ENCODE data around the gene TSPAN4.

The TSPAN4 gene

DNA sequence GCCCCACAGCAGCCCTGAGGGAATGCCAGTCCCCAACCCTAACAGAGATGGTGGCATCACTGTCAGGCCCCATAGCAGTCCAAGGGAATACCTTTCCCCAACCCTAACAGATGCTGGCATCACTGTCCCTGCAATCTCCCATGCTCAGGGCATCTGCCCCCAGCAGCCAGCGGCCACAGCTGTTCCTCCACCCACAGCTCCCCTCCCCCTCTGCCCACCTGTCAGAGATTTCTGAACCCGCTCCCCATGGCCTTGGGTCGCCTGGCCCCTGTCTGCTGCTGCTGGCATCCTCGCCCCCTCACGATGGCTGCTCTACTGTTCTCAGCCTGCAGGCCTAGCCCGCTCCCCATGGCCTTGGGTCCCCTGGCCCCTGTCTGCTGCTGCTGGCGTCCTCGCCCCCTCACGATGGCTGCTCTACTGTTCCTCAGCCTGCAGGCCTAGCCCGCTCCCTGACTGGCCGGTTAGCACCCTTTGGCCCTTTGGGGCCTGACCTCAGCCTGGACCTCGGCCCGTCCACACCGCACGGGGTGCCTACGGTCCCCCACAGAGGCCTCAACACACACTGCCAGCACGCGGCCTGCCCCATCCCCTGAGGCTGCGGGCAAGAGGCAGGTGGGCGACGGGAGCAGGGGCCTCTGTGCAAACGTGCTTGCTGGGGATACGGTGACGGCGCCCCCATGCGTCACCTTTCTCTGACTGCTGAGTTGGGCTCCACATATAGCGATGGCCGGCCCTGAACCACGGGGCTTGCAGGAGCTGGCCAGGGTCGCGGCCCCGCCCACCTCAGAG, 47.2 kb downstream of the TSPAN4 start:
- Histone ChIP-seq H3K4me2 (no peak overlapping the region), H3K27ac (no peak overlapping the region), H3K79me2 (ENCODE audit: insufficient read depth, low read depth) (no peaks in the 10 kb centered on the region), H2AFZ (ENCODE audit: low read depth) (no peak overlapping the region), H3K36me3 (ENCODE audit: insufficient read depth) (no peaks in the 10 kb centered on the region), H3K4me3 (IDR thresholded peaks at IDR 0.05; ENCODE audit: insufficient read depth, low read depth, low read length) (no peak overlapping the region), H3K27me3 (ENCODE audit: insufficient read depth, low read depth) (no peaks in the 10 kb centered on the region), H4K20me1 (ENCODE audit: insufficient read depth) (no peaks in the 10 kb centered on the region), H3K9ac (no peak overlapping the region), H3K4me1 (ENCODE audit: low read depth, poor library complexity, severe bottlenecking) (no peaks in the 10 kb centered on the region)
- TF ChIP-seq, protein P1, sequence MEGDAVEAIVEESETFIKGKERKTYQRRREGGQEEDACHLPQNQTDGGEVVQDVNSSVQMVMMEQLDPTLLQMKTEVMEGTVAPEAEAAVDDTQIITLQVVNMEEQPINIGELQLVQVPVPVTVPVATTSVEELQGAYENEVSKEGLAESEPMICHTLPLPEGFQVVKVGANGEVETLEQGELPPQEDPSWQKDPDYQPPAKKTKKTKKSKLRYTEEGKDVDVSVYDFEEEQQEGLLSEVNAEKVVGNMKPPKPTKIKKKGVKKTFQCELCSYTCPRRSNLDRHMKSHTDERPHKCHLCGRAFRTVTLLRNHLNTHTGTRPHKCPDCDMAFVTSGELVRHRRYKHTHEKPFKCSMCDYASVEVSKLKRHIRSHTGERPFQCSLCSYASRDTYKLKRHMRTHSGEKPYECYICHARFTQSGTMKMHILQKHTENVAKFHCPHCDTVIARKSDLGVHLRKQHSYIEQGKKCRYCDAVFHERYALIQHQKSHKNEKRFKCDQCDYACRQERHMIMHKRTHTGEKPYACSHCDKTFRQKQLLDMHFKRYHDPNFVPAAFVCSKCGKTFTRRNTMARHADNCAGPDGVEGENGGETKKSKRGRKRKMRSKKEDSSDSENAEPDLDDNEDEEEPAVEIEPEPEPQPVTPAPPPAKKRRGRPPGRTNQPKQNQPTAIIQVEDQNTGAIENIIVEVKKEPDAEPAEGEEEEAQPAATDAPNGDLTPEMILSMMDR (conservative IDR thresholded peaks at IDR 0.05; ENCODE audit: low read depth, low read length), result no peak

DNA sequence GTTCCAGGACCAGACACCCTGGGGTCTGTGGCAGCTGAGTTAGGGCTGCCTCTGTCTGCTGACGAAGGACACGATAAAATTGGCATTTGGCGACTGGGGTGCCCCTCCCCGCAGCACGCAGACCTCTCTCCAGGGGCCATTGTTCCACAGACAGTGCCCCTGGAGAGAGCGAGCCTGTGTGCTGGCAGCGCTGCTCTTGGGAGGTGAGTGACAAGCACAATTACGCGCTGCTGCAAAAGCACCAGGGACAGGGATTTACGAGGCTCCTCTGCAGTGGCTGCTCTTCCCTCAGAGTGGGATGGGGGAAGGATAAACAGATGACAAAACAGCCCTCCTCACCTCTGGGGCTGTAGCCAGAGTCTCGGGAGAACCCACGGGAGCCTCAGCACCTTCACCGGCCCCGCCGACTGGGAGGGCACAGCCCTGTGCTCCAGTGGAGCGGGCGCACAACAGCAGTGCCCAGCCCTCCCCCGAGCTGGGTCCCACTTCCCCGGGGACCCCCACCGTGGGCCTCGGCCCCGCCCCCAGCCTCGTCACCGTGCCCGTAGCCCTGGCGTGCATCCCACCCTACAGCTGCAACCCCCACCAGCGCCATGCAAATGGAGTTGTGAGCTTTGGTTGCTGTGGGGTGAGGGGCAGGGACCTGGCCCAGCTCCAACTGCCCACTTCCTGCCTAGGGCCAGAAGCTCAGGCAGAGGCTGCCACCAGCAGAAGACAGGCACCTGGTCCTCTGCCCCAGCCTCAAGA, 48.3 kb downstream of the TSPAN4 start:
- H3K36me3 ChIP-seq (ENCODE audit: insufficient read depth), result no peaks in the 10 kb centered on the region

DNA sequence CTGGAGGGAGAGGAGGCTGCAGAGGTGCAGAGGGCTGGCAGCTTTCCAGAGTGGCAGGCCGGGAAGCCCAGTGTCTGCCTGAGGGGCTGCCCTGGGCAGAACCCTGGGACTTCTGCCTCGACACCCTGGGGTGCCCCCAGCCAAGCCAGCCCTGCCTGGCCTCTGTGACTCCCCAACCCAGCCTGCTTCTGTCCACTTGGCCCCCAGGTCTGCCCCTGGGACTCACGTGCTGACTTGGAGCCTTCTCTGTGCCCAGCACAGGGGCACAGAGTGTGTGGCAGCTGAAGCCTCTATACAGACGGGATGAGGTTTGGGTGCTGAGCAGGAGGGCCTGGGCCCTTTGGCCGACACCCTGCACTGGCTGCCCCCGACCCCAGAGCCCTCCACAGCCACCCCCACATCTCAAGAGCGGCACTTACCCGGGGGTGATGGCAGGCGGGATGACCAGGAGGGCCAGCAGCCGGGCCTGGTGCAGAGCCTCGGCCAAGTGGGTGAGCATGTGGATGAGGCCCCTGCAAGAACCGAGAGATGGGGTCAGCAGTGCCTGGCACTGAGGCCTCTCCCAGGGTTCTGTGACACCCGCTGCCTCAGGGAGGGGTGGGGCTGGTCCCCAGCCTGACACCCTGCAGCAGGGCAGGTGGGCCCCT, 50.5 kb downstream of the TSPAN4 start:
- Histone ChIP-seq H3K27me3 (ENCODE audit: insufficient read depth, low read depth) (no peaks in the 10 kb centered on the region), H3K9ac (no peak overlapping the region), H3K27ac (no peak overlapping the region), H3K4me1 (ENCODE audit: low read depth, poor library complexity, severe bottlenecking) (no peaks in the 10 kb centered on the region), H3K4me2 (no peak overlapping the region), H3K79me2 (ENCODE audit: insufficient read depth, low read depth) (no peaks in the 10 kb centered on the region), H2AFZ (ENCODE audit: low read depth) (no peak overlapping the region), H4K20me1 (ENCODE audit: insufficient read depth) (no peaks in the 10 kb centered on the region), H3K4me3 (IDR thresholded peaks at IDR 0.05; ENCODE audit: insufficient read depth, low read depth, low read length) (no peak overlapping the region), H3K36me3 (ENCODE audit: insufficient read depth) (no peaks in the 10 kb centered on the region)
- TF ChIP-seq, protein P1 (conservative IDR thresholded peaks at IDR 0.05; ENCODE audit: low read depth, low read length), result no peak

More for the DNA sequence above, 48.3 kb downstream of the TSPAN4 start:
- H4K20me1 ChIP-seq (ENCODE audit: insufficient read depth), result no peaks in the 10 kb centered on the region
- no peak overlapping the region for H3K4me3 ChIP-seq (IDR thresholded peaks at IDR 0.05; ENCODE audit: insufficient read depth, low read depth, low read length)
- H2AFZ ChIP-seq (ENCODE audit: low read depth), result no peak overlapping the region
- no peak overlapping the region for H3K27ac ChIP-seq
- no peaks in the 10 kb centered on the region for H3K79me2 ChIP-seq (ENCODE audit: insufficient read depth, low read depth)
- TF ChIP-seq, protein P1 (conservative IDR thresholded peaks at IDR 0.05; ENCODE audit: low read depth, low read length), result no peak
- H3K9ac ChIP-seq, result no peak overlapping the region
- H3K27me3 ChIP-seq (ENCODE audit: insufficient read depth, low read depth), result no peaks in the 10 kb centered on the region
- H3K4me1 ChIP-seq (ENCODE audit: low read depth, poor library complexity, severe bottlenecking), result no peaks in the 10 kb centered on the region
- no peak overlapping the region for H3K4me2 ChIP-seq

DNA sequence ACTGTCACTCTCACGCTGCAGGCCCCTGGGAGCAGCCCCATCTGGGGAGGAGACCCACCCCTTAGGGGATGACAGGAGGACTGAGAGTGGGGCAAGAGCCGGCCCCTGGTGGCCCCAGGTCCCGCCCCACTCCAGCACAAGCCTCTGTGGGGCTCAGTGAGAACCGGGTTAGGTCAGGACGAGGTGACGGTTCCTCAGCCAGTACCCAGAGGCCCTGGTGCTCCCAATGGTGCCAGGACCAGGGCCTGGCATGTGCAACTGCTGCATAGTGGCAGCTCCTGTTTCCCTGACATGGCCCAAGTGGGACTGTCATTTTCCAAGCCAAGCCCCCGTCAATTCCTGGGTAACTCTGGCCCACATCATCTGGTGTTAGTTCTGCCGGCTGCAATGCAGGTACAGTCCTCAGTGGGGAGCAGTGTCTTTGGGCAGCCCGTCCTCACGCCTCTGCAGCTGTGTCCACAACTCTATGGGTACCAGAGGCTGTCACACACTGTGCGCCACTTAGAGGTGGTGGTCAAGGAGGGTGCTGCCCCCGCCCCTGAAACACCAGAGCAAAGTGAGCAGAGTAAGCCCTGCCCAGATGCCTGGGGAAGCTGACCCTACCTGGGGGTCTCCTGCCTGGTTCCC, 52.0 kb downstream of the TSPAN4 start:
- H3K27ac ChIP-seq, result no peak overlapping the region
- no peaks in the 10 kb centered on the region for H3K27me3 ChIP-seq (ENCODE audit: insufficient read depth, low read depth)
- H3K79me2 ChIP-seq (ENCODE audit: insufficient read depth, low read depth), result no peaks in the 10 kb centered on the region
- H3K4me1 ChIP-seq (ENCODE audit: low read depth, poor library complexity, severe bottlenecking), result no peaks in the 10 kb centered on the region
- TF ChIP-seq, protein P1 (conservative IDR thresholded peaks at IDR 0.05; ENCODE audit: low read depth, low read length), result no peak
- no peak overlapping the region for H3K4me3 ChIP-seq (IDR thresholded peaks at IDR 0.05; ENCODE audit: insufficient read depth, low read depth, low read length)
- H3K36me3 ChIP-seq (ENCODE audit: insufficient read depth), result no peaks in the 10 kb centered on the region
- no peak overlapping the region for H3K4me2 ChIP-seq
- H3K9ac ChIP-seq, result no peak overlapping the region
- no peak overlapping the region for H2AFZ ChIP-seq (ENCODE audit: low read depth)
- H4K20me1 ChIP-seq (ENCODE audit: insufficient read depth), result no peaks in the 10 kb centered on the region
